ENCODE measurements around the gene CCDC12. TPM values are rescaled to one million over a fixed set of nuclear protein-coding genes. Genes with fewer than 3 reads are reported as not detected.

CCDC12 gene
- total RNA-seq, 4 donors from 2014 or later = 55.5 to 87.5 (median 67.5) TPM

DNA sequence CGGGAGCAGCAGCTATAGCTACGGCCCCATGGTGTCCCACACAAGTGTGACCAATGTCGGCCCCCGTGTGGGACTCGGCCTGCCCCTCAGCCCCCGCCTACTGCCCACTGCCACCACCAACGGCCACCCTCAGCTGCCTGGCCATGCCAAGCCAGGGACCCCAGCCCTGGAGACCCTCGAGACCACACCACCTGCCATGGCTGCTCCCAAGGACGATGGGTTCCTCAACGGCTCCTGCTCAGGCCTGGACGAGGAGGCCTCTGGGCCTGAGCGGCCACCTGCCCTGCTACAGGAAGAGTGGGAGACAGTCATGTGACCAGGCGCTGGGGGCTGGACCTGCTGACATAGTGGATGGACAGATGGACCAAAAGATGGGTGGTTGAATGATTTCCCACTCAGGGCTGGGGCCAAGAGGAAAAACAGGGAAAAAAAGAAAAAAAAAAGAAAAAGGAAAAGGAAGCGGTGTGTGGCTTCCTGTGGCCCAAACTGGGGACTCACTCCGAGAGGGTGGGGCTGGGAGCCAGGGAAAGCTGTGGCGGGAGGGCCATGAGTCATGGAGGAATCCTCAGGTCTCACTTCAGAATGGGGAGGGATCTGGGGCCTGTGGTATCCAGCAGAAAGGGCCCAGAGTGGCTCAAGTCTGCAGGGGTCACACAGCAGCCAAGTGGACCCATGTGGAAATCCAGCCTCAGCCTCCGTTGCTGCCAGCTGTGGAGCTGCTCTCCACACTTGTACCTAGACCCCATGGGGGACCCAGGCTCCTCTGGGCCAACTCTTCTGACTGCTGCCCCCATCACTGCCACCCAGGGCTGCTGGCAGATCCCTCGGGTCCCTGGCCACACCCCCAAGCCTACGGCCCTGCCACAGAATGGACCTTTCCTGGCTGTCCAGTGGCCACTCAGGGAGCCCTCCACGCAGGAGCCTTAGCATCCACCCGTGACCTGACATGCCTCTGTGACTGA lies 72.9 kb downstream of the CCDC12 start:
- Histone ChIP-seq H3K4me1 (peaks cover 8 to 14% (median 8%) of the 10 kb centered on the region in 3 donors), H3K4me3 (no peak overlapping the region), H3K27me3 (peaks cover 0 to 18% (median 0%) of the 10 kb centered on the region in 4 donors), H3K27ac (no peak overlapping the region), H3K36me3 (no peaks in the 10 kb centered on the region), H3K9me3 (no peaks in the 10 kb centered on the region)
- intact Hi-C loops (cut with DNase I) = no loop called here
- no peak for DNase-seq
- no peak for TF ChIP-seq POLR2A (IDR thresholded peaks at IDR 0.05)
- TF ChIP-seq, protein P1, sequence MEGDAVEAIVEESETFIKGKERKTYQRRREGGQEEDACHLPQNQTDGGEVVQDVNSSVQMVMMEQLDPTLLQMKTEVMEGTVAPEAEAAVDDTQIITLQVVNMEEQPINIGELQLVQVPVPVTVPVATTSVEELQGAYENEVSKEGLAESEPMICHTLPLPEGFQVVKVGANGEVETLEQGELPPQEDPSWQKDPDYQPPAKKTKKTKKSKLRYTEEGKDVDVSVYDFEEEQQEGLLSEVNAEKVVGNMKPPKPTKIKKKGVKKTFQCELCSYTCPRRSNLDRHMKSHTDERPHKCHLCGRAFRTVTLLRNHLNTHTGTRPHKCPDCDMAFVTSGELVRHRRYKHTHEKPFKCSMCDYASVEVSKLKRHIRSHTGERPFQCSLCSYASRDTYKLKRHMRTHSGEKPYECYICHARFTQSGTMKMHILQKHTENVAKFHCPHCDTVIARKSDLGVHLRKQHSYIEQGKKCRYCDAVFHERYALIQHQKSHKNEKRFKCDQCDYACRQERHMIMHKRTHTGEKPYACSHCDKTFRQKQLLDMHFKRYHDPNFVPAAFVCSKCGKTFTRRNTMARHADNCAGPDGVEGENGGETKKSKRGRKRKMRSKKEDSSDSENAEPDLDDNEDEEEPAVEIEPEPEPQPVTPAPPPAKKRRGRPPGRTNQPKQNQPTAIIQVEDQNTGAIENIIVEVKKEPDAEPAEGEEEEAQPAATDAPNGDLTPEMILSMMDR (IDR thresholded peaks at IDR 0.05) = no peak
- 68 to 72% methylated on average over 9 to 12 of the region's 21 CpGs for WGBS, 2 donors

DNA sequence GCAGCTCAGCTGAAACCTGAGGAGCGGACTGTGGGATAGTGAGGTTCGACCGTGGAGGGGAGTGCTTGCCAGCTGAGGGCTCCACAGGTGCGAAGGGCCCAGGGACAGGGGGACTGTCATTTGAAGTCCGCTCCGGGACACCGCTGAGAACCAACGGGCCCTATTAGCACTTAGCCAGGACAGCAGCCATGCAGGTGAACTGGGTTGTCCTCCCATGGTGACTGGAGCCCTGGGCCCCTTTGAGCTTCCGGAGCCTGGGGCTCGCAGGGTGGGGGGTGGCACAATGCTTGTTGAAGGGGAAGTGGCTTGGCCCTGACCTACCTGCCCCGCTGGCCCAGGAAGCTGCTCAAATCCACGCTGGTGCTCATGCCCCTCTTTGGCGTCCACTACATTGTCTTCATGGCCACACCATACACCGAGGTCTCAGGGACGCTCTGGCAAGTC lies 74.3 kb downstream of the CCDC12 start:
- intact Hi-C loops (cut with DNase I) = no loop called here
- 88 to 89% methylated on average over 12 to 13 of the region's 15 CpGs for WGBS, 2 donors
- H3K4me3 ChIP-seq = no peak overlapping the region
- DNase-seq = no peak
- peaks cover 4 to 13% (median 7%) of the 10 kb centered on the region in 3 donors for H3K4me1 ChIP-seq
- H3K27ac ChIP-seq = no peak overlapping the region
- TF ChIP-seq, protein P1 (IDR thresholded peaks at IDR 0.05) = no peak
- no peak for TF ChIP-seq POLR2A (IDR thresholded peaks at IDR 0.05)
- no peaks in the 10 kb centered on the region for H3K9me3 ChIP-seq
- H3K36me3 ChIP-seq = no peaks in the 10 kb centered on the region
- peaks cover 0 to 29% (median 0%) of the 10 kb centered on the region in 4 donors for H3K27me3 ChIP-seq

DNA sequence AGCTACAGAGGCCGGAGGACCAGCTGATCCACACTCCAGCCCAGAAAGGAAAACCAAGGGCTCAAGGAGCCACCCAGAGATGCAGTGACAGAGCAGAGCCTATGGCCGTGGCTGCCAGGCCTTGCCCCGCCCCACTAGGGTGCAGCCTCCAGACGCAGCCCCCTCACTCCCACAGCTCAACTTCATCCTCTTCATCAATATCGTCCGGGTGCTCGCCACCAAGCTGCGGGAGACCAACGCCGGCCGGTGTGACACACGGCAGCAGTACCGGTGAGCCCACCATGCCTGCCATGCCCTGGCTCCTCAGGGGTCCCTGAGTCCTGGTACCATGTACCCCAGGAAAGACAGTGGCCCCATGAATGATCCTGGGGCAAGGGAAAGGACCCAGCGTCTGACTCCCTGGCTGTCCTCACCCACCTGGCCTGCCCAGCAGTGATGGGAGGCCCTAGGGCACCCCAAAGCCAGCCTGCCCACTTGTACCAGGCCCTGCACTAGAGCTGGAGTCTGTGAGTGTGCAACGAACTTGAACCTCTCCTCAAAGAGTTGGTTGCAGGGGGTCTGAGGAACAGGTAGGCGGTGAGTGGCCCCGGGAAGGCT lies 74.9 kb downstream of the CCDC12 start:
- intact Hi-C loops (cut with DNase I) = no loop called here
- no peak for DNase-seq

DNA sequence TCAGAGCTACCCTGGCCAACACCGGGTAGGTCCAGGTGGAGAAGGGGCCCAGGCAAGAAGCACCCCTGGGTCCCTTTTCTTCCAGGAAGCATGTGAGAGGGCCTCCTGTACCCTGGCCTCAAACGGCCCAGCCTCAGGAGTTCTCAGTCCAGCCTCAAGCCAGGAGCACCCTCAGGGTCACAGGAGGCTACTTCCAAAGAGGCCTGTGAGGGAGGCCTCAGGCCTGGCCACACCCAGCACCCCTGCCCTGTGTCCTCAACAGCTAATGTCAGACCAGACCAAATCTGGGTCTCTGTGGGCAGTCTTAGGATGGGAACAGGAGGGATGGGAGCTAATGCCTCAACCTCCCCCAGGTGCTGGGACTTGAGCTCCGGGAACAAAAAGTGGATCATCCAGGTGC lies 75.5 kb downstream of the CCDC12 start:
- Histone ChIP-seq H3K27me3 (peaks cover 0 to 31% (median 0%) of the 10 kb centered on the region in 4 donors), H3K9me3 (no peaks in the 10 kb centered on the region), H3K4me1 (peaks cover 4 to 13% (median 7%) of the 10 kb centered on the region in 3 donors), H3K27ac (no peak overlapping the region), H3K36me3 (no peaks in the 10 kb centered on the region), H3K4me3 (no peak overlapping the region)
- 48 to 50% methylated on average over 1 to 2 of the region's 3 CpGs for WGBS, 2 donors
- DNase-seq = no peak
- TF ChIP-seq, protein P1 (IDR thresholded peaks at IDR 0.05) = no peak
- no peak for TF ChIP-seq POLR2A (IDR thresholded peaks at IDR 0.05)
- intact Hi-C loops (cut with DNase I) = no loop called here

More for the DNA sequence above, 74.9 kb downstream of the CCDC12 start:
- 63 to 100% methylated on average over 2 to 3 of the region's 17 CpGs for WGBS, 2 donors
- H3K36me3 ChIP-seq = no peaks in the 10 kb centered on the region
- peaks cover 4 to 13% (median 7%) of the 10 kb centered on the region in 3 donors for H3K4me1 ChIP-seq
- H3K27ac ChIP-seq = no peak overlapping the region
- H3K27me3 ChIP-seq = peaks cover 0 to 31% (median 0%) of the 10 kb centered on the region in 4 donors
- no peaks in the 10 kb centered on the region for H3K9me3 ChIP-seq
- H3K4me3 ChIP-seq = no peak overlapping the region
- TF ChIP-seq, protein P1 (IDR thresholded peaks at IDR 0.05) = no peak
- no peak for TF ChIP-seq POLR2A (IDR thresholded peaks at IDR 0.05)

DNA sequence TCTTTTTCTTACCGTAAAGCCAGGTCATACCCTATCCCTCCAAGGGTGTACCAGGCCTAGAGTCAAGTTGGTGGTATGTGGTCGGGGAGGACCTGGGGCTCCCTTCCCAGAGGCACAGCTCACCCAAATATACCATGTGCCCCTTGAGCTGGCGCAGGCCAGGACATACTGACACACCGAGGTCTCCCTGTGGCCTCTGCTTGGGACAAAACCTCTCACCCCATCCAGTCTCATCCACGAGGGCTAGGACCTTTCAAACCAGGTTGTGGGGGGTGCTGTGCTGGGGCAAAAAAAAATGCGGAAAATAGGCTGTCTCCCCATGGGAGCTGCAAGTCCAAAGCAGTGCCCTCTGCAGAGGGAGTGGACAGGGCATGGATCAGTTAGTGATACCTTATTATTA lies 76.2 kb downstream of the CCDC12 start:
- Histone ChIP-seq H3K4me1 (peaks cover 4 to 13% (median 7%) of the 10 kb centered on the region in 3 donors), H3K9me3 (no peaks in the 10 kb centered on the region), H3K27me3 (peaks cover 0 to 35% (median 0%) of the 10 kb centered on the region in 4 donors), H3K27ac (no peak overlapping the region), H3K4me3 (no peak overlapping the region), H3K36me3 (no peaks in the 10 kb centered on the region)
- TF ChIP-seq, protein P1 (IDR thresholded peaks at IDR 0.05) = no peak
- no peak for TF ChIP-seq POLR2A (IDR thresholded peaks at IDR 0.05)
- no peak for DNase-seq
- intact Hi-C loops (cut with DNase I) = no loop called here
- WGBS, 2 donors = 87 to 100% methylated on average over 1 to 4 of the region's 6 CpGs
